HEK293 (cell line): ENCODE results near the gene PRICKLE1.

Source experiments
- EGR2 ChIP-seq: fragments of 450-650 bp; formaldehyde crosslinking; IDR thresholded peaks from 2 replicates; pipeline ENCODE4 v1.5.1; 2016; ENCODE audit warnings: low read depth, missing biosample characterization, missing genetic modification characterization
- HOXA7 ChIP-seq: sonication (generic); formaldehyde crosslinking; IDR thresholded peaks from 2 replicates; pipeline ENCODE4 v1.8.1; 2022; ENCODE audit warnings: missing genetic modification reagents, borderline replicate concordance
- KLF7 ChIP-seq: fragments of 450-650 bp; formaldehyde crosslinking; IDR thresholded peaks from 2 replicates; pipeline ENCODE4 v1.5.1; 2016; ENCODE audit warnings: missing biosample characterization, missing genetic modification characterization, borderline replicate concordance
- KLF8 ChIP-seq: fragments of 450-650 bp; formaldehyde crosslinking; IDR thresholded peaks from 2 replicates; pipeline ENCODE4 v1.5.1; 2016; ENCODE audit warnings: missing biosample characterization, missing genetic modification characterization
- MYNN ChIP-seq: fragments of 450-650 bp; formaldehyde crosslinking; IDR thresholded peaks from 2 replicates; pipeline ENCODE4 v1.5.1; 2016; ENCODE audit warnings: missing biosample characterization, missing genetic modification characterization, borderline replicate concordance
- OSR2 ChIP-seq: fragments of 450-650 bp; formaldehyde crosslinking; IDR thresholded peaks from 2 replicates; pipeline ENCODE4 v1.5.1; 2016; ENCODE audit warnings: missing biosample characterization, missing genetic modification characterization
- RBAK ChIP-seq: fragments of 450-650 bp; formaldehyde crosslinking; IDR thresholded peaks from 2 replicates; pipeline ENCODE4 v1.5.1; 2016; ENCODE audit warnings: missing biosample characterization, missing genetic modification characterization
- SETDB1 ChIP-seq: IDR thresholded peaks from one replicate; pipeline ENCODE4 v1.6.1; 2017; ENCODE audit warnings: mild to moderate bottlenecking, low read length, moderate library complexity, mixed read lengths; ENCODE audit not compliant: insufficient read length
- TRIM28 ChIP-seq: IDR thresholded peaks from 2 replicates; pipeline ENCODE4 v1.6.1; 2011; ENCODE audit warnings: low read length, control low read depth, borderline replicate concordance
- ZBTB20 ChIP-seq: fragments of 450-650 bp; formaldehyde crosslinking; IDR thresholded peaks from 2 replicates; pipeline ENCODE4 v1.5.1; 2016; ENCODE audit warnings: missing biosample characterization, missing genetic modification characterization
- ZBTB8A ChIP-seq: fragments of 450-650 bp; formaldehyde crosslinking; IDR thresholded peaks from 2 replicates; pipeline ENCODE4 v1.5.1; 2016; ENCODE audit warnings: missing biosample characterization, missing genetic modification characterization
- ZNF302 ChIP-seq: fragments of 450-650 bp; formaldehyde crosslinking; IDR thresholded peaks from 2 replicates; pipeline ENCODE4 v1.5.1; 2016; ENCODE audit warnings: missing biosample characterization, missing genetic modification characterization, low read depth
- ZNF311 ChIP-seq: fragments of 450-650 bp; formaldehyde crosslinking; IDR thresholded peaks from 2 replicates; pipeline ENCODE4 v1.5.1; 2017; ENCODE audit warnings: missing biosample characterization, missing genetic modification characterization, borderline replicate concordance
- ZNF335 ChIP-seq: fragments of 450-650 bp; formaldehyde crosslinking; conservative IDR thresholded peaks from 2 replicates; pipeline ENCODE4 v1.5.1; 2016; ENCODE audit warnings: missing biosample characterization, missing genetic modification characterization
- ZNF48 ChIP-seq: fragments of 450-650 bp; formaldehyde crosslinking; IDR thresholded peaks from 2 replicates; pipeline ENCODE4 v1.5.1; 2016; ENCODE audit warnings: missing biosample characterization, missing genetic modification characterization
- ZNF510 ChIP-seq: fragments of 450-650 bp; formaldehyde crosslinking; IDR thresholded peaks from 2 replicates; pipeline ENCODE4 v1.5.1; 2018; ENCODE audit warnings: mild to moderate bottlenecking, missing genetic modification characterization, missing biosample characterization; ENCODE audit not compliant: insufficient replicate concordance
- ZNF529 ChIP-seq: fragments of 450-650 bp; formaldehyde crosslinking; IDR thresholded peaks from 2 replicates; pipeline ENCODE4 v1.5.1; 2017; ENCODE audit warnings: missing genetic modification characterization, missing biosample characterization; ENCODE audit not compliant: insufficient replicate concordance
- ZNF571 ChIP-seq: fragments of 450-650 bp; formaldehyde crosslinking; IDR thresholded peaks from 2 replicates; pipeline ENCODE4 v1.5.0; 2017; ENCODE audit warnings: missing biosample characterization, missing genetic modification characterization
- ZNF623 ChIP-seq: fragments of 450-650 bp; formaldehyde crosslinking; IDR thresholded peaks from 2 replicates; pipeline ENCODE4 v1.5.1; 2016; ENCODE audit warnings: missing biosample characterization, missing genetic modification characterization
- ZNF624 ChIP-seq: fragments of 450-650 bp; formaldehyde crosslinking; IDR thresholded peaks from 2 replicates; pipeline ENCODE4 v1.5.1; 2017; ENCODE audit warnings: missing biosample characterization, missing genetic modification characterization
- ZNF626 ChIP-seq: fragments of 450-650 bp; sonication (Bioruptor Pico); formaldehyde crosslinking; IDR thresholded peaks from 2 replicates; pipeline ENCODE4 v1.5.1; 2018; ENCODE audit warnings: missing biosample characterization, missing genetic modification characterization, inconsistent platforms
- ZNF776 ChIP-seq: fragments of 450-650 bp; formaldehyde crosslinking; IDR thresholded peaks from 2 replicates; pipeline ENCODE4 v1.5.0; 2017; ENCODE audit warnings: missing biosample characterization, missing genetic modification characterization, borderline replicate concordance
- ZNF791 ChIP-seq: fragments of 450-650 bp; formaldehyde crosslinking; IDR thresholded peaks from 2 replicates; pipeline ENCODE4 v1.5.1; 2016; ENCODE audit warnings: missing biosample characterization, missing genetic modification characterization
- TF ChIP-seq, protein P1 (sequence below): fragments of 450-650 bp; formaldehyde crosslinking; IDR thresholded peaks from 2 replicates; pipeline ENCODE4 v1.5.1; 2016; ENCODE audit warnings: missing biosample characterization, missing genetic modification characterization, low read depth
- TF ChIP-seq, protein P2 (sequence below): fragments of 450-650 bp; formaldehyde crosslinking; IDR thresholded peaks from 2 replicates; pipeline ENCODE4 v1.5.1; 2017; ENCODE audit warnings: missing biosample characterization, missing genetic modification characterization
- TF ChIP-seq, protein P3 (sequence below): sonication (generic); formaldehyde crosslinking; IDR thresholded peaks from 2 replicates; pipeline ENCODE4 v1.8.1; 2022; ENCODE audit warnings: mild to moderate bottlenecking, moderate library complexity, missing genetic modification reagents
- TF ChIP-seq, protein P4 (sequence below): fragments of 450-650 bp; formaldehyde crosslinking; IDR thresholded peaks from 2 replicates; pipeline ENCODE4 v1.5.1; 2017; ENCODE audit warnings: missing biosample characterization, missing genetic modification characterization
- TF ChIP-seq, protein P5 (sequence below): fragments of 450-650 bp; formaldehyde crosslinking; IDR thresholded peaks from 2 replicates; pipeline ENCODE4 v1.5.1; 2016; ENCODE audit warnings: missing biosample characterization, missing genetic modification characterization
- TF ChIP-seq, protein P6 (sequence below): fragments of 450-650 bp; formaldehyde crosslinking; IDR thresholded peaks from 2 replicates; pipeline ENCODE4 v1.5.1; 2016; ENCODE audit warnings: missing biosample characterization, missing genetic modification characterization
- TF ChIP-seq, protein P7 (sequence below): fragments of 450-650 bp; formaldehyde crosslinking; IDR thresholded peaks from 2 replicates; pipeline ENCODE4 v1.5.1; 2016; ENCODE audit warnings: missing biosample characterization, missing genetic modification characterization

Gene PRICKLE1

DNA sequence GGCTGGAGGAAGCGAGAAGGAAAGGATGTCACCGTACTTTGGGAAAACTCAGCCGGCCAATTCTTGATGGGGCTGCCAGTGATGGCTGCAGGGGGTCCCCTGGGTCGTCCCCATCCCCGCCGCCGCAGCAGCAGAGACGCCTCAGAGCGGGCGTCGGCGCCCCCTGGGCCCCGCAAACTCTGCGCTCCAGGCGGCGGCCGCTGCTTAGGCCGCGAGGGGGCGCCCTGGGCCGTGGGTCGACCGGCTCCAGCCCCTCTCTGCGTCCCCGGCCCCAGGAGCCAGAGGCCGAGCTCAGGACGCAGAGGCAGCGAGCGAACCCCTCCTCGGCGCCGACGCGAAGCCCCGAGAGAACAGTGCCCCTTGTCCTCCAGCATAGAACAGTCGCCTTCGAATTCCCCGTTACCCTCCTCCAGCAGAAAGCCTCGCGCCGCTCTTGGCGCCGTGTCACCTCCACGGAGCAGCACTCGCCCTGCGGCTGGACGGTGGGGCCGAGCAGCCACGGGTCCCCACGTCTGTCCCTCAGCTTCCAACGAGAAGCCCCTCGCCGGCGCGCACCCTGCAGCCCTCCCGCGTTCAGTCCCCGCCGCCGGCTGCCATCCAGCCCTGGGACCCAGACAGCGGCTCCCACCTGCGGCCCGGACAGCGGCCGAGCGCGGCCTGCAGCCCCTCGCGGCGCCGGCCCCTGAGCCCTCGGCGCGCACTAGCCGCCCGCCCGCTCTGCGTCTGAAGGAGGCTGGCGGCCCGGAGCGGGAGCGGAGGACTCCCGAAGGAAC is 106.6 kb downstream of the PRICKLE1 start (continued):
- TF ChIP-seq, protein P1, sequence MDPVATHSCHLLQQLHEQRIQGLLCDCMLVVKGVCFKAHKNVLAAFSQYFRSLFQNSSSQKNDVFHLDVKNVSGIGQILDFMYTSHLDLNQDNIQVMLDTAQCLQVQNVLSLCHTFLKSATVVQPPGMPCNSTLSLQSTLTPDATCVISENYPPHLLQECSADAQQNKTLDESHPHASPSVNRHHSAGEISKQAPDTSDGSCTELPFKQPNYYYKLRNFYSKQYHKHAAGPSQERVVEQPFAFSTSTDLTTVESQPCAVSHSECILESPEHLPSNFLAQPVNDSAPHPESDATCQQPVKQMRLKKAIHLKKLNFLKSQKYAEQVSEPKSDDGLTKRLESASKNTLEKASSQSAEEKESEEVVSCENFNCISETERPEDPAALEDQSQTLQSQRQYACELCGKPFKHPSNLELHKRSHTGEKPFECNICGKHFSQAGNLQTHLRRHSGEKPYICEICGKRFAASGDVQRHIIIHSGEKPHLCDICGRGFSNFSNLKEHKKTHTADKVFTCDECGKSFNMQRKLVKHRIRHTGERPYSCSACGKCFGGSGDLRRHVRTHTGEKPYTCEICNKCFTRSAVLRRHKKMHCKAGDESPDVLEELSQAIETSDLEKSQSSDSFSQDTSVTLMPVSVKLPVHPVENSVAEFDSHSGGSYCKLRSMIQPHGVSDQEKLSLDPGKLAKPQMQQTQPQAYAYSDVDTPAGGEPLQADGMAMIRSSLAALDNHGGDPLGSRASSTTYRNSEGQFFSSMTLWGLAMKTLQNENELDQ (tag by site-specific recombination): no peak
- no peak for TF ChIP-seq ZNF571 (tag by site-specific recombination)
- TF ChIP-seq, protein P2, sequence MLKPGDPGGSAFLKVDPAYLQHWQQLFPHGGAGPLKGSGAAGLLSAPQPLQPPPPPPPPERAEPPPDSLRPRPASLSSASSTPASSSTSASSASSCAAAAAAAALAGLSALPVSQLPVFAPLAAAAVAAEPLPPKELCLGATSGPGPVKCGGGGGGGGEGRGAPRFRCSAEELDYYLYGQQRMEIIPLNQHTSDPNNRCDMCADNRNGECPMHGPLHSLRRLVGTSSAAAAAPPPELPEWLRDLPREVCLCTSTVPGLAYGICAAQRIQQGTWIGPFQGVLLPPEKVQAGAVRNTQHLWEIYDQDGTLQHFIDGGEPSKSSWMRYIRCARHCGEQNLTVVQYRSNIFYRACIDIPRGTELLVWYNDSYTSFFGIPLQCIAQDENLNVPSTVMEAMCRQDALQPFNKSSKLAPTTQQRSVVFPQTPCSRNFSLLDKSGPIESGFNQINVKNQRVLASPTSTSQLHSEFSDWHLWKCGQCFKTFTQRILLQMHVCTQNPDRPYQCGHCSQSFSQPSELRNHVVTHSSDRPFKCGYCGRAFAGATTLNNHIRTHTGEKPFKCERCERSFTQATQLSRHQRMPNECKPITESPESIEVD (tag by site-specific recombination): no peak
- no peak for TF ChIP-seq ZNF48 (tag by site-specific recombination)
- TF ChIP-seq ZBTB8A (tag by site-specific recombination): peak; percentile 98
- TF ChIP-seq ZNF623 (tag by site-specific recombination): no peak
- no peak for TF ChIP-seq ZNF776
- TF ChIP-seq, protein P3, sequence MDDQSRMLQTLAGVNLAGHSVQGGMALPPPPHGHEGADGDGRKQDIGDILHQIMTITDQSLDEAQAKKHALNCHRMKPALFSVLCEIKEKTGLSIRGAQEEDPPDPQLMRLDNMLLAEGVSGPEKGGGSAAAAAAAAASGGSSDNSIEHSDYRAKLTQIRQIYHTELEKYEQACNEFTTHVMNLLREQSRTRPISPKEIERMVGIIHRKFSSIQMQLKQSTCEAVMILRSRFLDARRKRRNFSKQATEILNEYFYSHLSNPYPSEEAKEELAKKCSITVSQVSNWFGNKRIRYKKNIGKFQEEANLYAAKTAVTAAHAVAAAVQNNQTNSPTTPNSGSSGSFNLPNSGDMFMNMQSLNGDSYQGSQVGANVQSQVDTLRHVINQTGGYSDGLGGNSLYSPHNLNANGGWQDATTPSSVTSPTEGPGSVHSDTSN: no peak
- 0 out of 2 replicates have a peak, but pooled peaks have one; percentile 23 for TF ChIP-seq KLF8 (tag by site-specific recombination)
- TF ChIP-seq ZNF529 (tag by site-specific recombination): no peak
- peak; percentile 58 for TF ChIP-seq ZNF335
- TF ChIP-seq RBAK (tag by site-specific recombination): no peak
- no peak for TF ChIP-seq ZNF624
- TF ChIP-seq ZNF791 (tag by site-specific recombination): no peak
- no peak for TF ChIP-seq ZNF311
- TF ChIP-seq, protein P4, sequence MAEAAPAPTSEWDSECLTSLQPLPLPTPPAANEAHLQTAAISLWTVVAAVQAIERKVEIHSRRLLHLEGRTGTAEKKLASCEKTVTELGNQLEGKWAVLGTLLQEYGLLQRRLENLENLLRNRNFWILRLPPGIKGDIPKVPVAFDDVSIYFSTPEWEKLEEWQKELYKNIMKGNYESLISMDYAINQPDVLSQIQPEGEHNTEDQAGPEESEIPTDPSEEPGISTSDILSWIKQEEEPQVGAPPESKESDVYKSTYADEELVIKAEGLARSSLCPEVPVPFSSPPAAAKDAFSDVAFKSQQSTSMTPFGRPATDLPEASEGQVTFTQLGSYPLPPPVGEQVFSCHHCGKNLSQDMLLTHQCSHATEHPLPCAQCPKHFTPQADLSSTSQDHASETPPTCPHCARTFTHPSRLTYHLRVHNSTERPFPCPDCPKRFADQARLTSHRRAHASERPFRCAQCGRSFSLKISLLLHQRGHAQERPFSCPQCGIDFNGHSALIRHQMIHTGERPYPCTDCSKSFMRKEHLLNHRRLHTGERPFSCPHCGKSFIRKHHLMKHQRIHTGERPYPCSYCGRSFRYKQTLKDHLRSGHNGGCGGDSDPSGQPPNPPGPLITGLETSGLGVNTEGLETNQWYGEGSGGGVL (tag by site-specific recombination): no peak
- TF ChIP-seq ZNF510 (tag by site-specific recombination): no peak
- no peak for TF ChIP-seq OSR2 (tag by site-specific recombination)
- TF ChIP-seq ZBTB20 (tag by site-specific recombination): peak; percentile 72; the same call in 1 of the 2 replicates
- TF ChIP-seq ZNF302 (tag by site-specific recombination): no peak
- no peak; the same call in 1 of the 2 replicates for TF ChIP-seq TRIM28
- TF ChIP-seq, protein P5, sequence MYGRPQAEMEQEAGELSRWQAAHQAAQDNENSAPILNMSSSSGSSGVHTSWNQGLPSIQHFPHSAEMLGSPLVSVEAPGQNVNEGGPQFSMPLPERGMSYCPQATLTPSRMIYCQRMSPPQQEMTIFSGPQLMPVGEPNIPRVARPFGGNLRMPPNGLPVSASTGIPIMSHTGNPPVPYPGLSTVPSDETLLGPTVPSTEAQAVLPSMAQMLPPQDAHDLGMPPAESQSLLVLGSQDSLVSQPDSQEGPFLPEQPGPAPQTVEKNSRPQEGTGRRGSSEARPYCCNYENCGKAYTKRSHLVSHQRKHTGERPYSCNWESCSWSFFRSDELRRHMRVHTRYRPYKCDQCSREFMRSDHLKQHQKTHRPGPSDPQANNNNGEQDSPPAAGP (tag by site-specific recombination): peak; percentile 38; the same call in 1 of the 2 replicates
- no peak for TF ChIP-seq ZNF626 (tag by site-specific recombination)
- TF ChIP-seq KLF7 (tag by site-specific recombination): no peak
- TF ChIP-seq, protein P6, sequence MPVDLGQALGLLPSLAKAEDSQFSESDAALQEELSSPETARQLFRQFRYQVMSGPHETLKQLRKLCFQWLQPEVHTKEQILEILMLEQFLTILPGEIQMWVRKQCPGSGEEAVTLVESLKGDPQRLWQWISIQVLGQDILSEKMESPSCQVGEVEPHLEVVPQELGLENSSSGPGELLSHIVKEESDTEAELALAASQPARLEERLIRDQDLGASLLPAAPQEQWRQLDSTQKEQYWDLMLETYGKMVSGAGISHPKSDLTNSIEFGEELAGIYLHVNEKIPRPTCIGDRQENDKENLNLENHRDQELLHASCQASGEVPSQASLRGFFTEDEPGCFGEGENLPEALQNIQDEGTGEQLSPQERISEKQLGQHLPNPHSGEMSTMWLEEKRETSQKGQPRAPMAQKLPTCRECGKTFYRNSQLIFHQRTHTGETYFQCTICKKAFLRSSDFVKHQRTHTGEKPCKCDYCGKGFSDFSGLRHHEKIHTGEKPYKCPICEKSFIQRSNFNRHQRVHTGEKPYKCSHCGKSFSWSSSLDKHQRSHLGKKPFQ (tag by site-specific recombination): no peak
- no peak for TF ChIP-seq SETDB1
- TF ChIP-seq HOXA7 (CRISPR knock-in tag): no peak
- no peak for TF ChIP-seq MYNN (tag by site-specific recombination)
- TF ChIP-seq EGR2: no peak
- TF ChIP-seq, protein P7, sequence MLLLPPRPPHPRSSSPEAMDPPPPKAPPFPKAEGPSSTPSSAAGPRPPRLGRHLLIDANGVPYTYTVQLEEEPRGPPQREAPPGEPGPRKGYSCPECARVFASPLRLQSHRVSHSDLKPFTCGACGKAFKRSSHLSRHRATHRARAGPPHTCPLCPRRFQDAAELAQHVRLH: no peak
